GM19395 (cell line): Measurements from ENCODE around the gene DENND5A.
A peak's percentile ranks its signal among the peaks of the same experiment; 100 is the strongest.
"Not testable (repeated sequence)": the region's sequence is repeated elsewhere in the genome, so short reads cannot be mapped to it uniquely, and the experiment has no call there.

ENCODE experiments used
- ATAC-seq: cut with Tn5 transposase; IDR thresholded peaks from one replicate; pipeline ENCODE4 v1.9.1; 2021; ENCODE audit warnings: mild to moderate bottlenecking, moderate library complexity; ENCODE audit not compliant: unreplicated experiment

Gene DENND5A

GRCh38 chr11:9266132-9266736 is 1.1 kb upstream of the DENND5A start:
- ATAC-seq = no peak

GRCh38 chr11:9264316-9265210 is 587 bp downstream of the DENND5A start:
- peak; percentile 14 for ATAC-seq

GRCh38 chr11:9263840-9264315 is 1.3 kb downstream of the DENND5A start:
- ATAC-seq = peak; percentile 72

GRCh38 chr11:9260838-9261146 is 4.4 kb downstream of the DENND5A start:
- ATAC-seq = peak; percentile 34

GRCh38 chr11:9259981-9260837 is 4.9 kb downstream of the DENND5A start:
- no peak for ATAC-seq

GRCh38 chr11:9258279-9258678 is 6.9 kb downstream of the DENND5A start:
- ATAC-seq = not testable (repeated sequence)

GRCh38 chr11:9254416-9254815 is 10.7 kb downstream of the DENND5A start:
- no peak for ATAC-seq

GRCh38 chr11:9253086-9253485 is 12.1 kb downstream of the DENND5A start:
- no peak for ATAC-seq

- no peak for ATAC-seq
Observed at GRCh38 chr11:9251311-9251710, 13.8 kb downstream of the DENND5A start.

- peak; percentile 87 for ATAC-seq
Observed at GRCh38 chr11:9250139-9250582, 15.0 kb downstream of the DENND5A start.

- ATAC-seq = no peak
Observed at GRCh38 chr11:9249252-9249651, 15.9 kb downstream of the DENND5A start.

- ATAC-seq = no peak
Observed at GRCh38 chr11:9247863-9248262, 17.3 kb downstream of the DENND5A start.

GRCh38 chr11:9236242-9236641 is 28.9 kb downstream of the DENND5A start:
- ATAC-seq = not testable (repeated sequence)

GRCh38 chr11:9232482-9232881 is 32.7 kb downstream of the DENND5A start:
- no peak for ATAC-seq

- no peak for ATAC-seq
Observed at GRCh38 chr11:9231848-9232177, 33.3 kb downstream of the DENND5A start.

- no peak for ATAC-seq
Observed at GRCh38 chr11:9230296-9230695, 34.9 kb downstream of the DENND5A start.

- ATAC-seq = no peak
Observed at GRCh38 chr11:9228091-9228490, 37.1 kb downstream of the DENND5A start.

- ATAC-seq = no peak
Observed at GRCh38 chr11:9225748-9226298, 39.3 kb downstream of the DENND5A start.

GRCh38 chr11:9222654-9223053 is 42.5 kb downstream of the DENND5A start:
- no peak for ATAC-seq

- not testable (repeated sequence) for ATAC-seq
Observed at GRCh38 chr11:9220853-9221252, 44.3 kb downstream of the DENND5A start.

GRCh38 chr11:9219572-9219971 is 45.6 kb downstream of the DENND5A start:
- no peak for ATAC-seq
